HCT116 (cell line): Measurements from ENCODE around the gene DKK3. TPM values are rescaled to one million over a fixed set of nuclear protein-coding genes. Genes with fewer than 3 reads are reported as not detected.

ENCODE experiments used
- ATAC-seq: fragments of 200-7000 bp; cut with Tn5 transposase; 2 replicates; pipeline ENCODE4 v1.9.1; 2020; ENCODE audit warnings: mild to moderate bottlenecking, moderate library complexity
- BruUV-seq: library from RNA; stranded (reverse); fragments of 400-500 nt; replicated peaks from 2 replicates; lab custom pipeline; 2021; lab: Mats Ljungman, UMichigan
- CTCF ChIA-PET: fragments of 300-600 bp; sonication (Branson Sonifier 250); formaldehyde crosslinking; loops from one replicate; lab custom pipeline; 2021; ENCODE audit warnings: antibody characterized with exemption; lab: Charles Lee
- POLR2A ChIA-PET: fragments of 300-600, 350-600 bp; sonication (Branson Sonifier 250); formaldehyde crosslinking; loops from one replicate; lab custom pipeline; 2021; ENCODE audit warnings: antibody characterized with exemption; lab: Charles Lee
- RAD21 ChIA-PET, 2 experiments: fragments of 300-600 bp; sonication (Branson Sonifier 250); formaldehyde crosslinking; loops; one replicate each; lab custom pipeline; 2023; ENCODE audit warnings: low total read pairs in 2 of 2; ENCODE audit not compliant: uncharacterized antibody in 2 of 2, unreplicated experiment in 2 of 2, low non-redundant PET in 1 of 2; lab: Charles Lee
- DNase-seq: peaks from one replicate; pipeline ENCODE4 v3.0.0-alpha.2; 2010; ENCODE audit warnings: low read depth, low spot score
- H2AFZ ChIP-seq: fragments of 200-600 bp; shearing (Covaris generic), sonication (generic); 2 replicates; pipeline ENCODE4 v1.6.1; 2017; ENCODE audit warnings: low read depth, mixed run types, mixed read lengths, antibody characterized with exemption, low read length; ENCODE audit not compliant: poor library complexity, severe bottlenecking
- H3K27ac ChIP-seq: 2 replicates; pipeline ENCODE4 v1.5.1; 2012; ENCODE audit warnings: low read depth, low read length
- H3K27me3 ChIP-seq: fragments of 200-600 bp; sonication (generic); 2 replicates; pipeline ENCODE4 v1.6.1; 2016; ENCODE audit warnings: mixed run types, low read length, mixed read lengths; ENCODE audit not compliant: insufficient read depth
- H3K36me3 ChIP-seq, 2 experiments: fragments of 200-500 bp in 1 of 2; fragments of 200-600 bp in 1 of 2; sonication (Bioruptor generic) in 1 of 2; sonication (generic) in 1 of 2; 2 replicates each; pipeline versions ENCODE4 v1.5.1 to v1.6.1; 2014 to 2016; ENCODE audit warnings: low read length in 2 of 2, inconsistent platforms in 1 of 2, mixed read lengths in 1 of 2, mixed run types in 1 of 2; ENCODE audit not compliant: insufficient read depth in 2 of 2, control insufficient read depth in 1 of 2
- H3K4me1 ChIP-seq, 2 experiments: fragments of 200-600 bp in 1 of 2; sonication (generic) in 1 of 2; 2 replicates each; pipeline versions ENCODE4 v1.5.1 to v1.6.1; 2012 to 2017; ENCODE audit warnings: low read length in 2 of 2, inconsistent platforms in 1 of 2, mild to moderate bottlenecking in 1 of 2, mixed read lengths in 1 of 2, mixed run types in 1 of 2, moderate library complexity in 1 of 2; ENCODE audit not compliant: insufficient read depth in 2 of 2, control insufficient read depth in 1 of 2
- H3K4me2 ChIP-seq: fragments of 200-600 bp; sonication (generic); 2 replicates; pipeline ENCODE4 v1.6.1; 2017; ENCODE audit warnings: mixed run types, low read length, mixed read lengths
- H3K4me3 ChIP-seq, 2 experiments: fragments of 200-600 bp in 1 of 2; sonication (generic) in 1 of 2; replicated peaks in 1 of 2; 2 replicates each; pipeline ENCODE4 v1.5.1; 2011 to 2016; ENCODE audit warnings: low read length in 2 of 2, control low read depth in 1 of 2, low read depth in 1 of 2, mild to moderate bottlenecking in 1 of 2, mixed read lengths in 1 of 2, mixed run types in 1 of 2
- H3K79me2 ChIP-seq: fragments of 200-600 bp; sonication (generic); 2 replicates; pipeline ENCODE4 v1.6.1; 2017; ENCODE audit warnings: mild to moderate bottlenecking, mixed run types, low read length, moderate library complexity, mixed read lengths; ENCODE audit not compliant: insufficient read depth
- H3K9ac ChIP-seq: fragments of 200-600 bp; sonication (generic); 2 replicates; pipeline ENCODE4 v1.6.1; 2016; ENCODE audit warnings: low read length, mixed read lengths
- H3K9me2 ChIP-seq: fragments of 200-600 bp; sonication (generic), shearing (Covaris generic); 2 replicates; pipeline ENCODE4 v1.6.1; 2017; ENCODE audit warnings: mixed run types, mild to moderate bottlenecking, moderate library complexity; ENCODE audit not compliant: insufficient read depth
- H3K9me3 ChIP-seq, 2 experiments: fragments of 200-500 bp in 1 of 2; fragments of 200-600 bp in 1 of 2; sonication (Bioruptor generic) in 1 of 2; sonication (generic) in 1 of 2; 2 replicates each; pipeline ENCODE4 v1.6.1; 2014 to 2017; ENCODE audit warnings: low read length in 2 of 2, mixed read lengths in 2 of 2, inconsistent platforms in 1 of 2, low read depth in 1 of 2, mild to moderate bottlenecking in 1 of 2, mixed run types in 1 of 2, moderate library complexity in 1 of 2; ENCODE audit not compliant: control insufficient read depth in 1 of 2, insufficient read depth in 1 of 2
- H4K20me1 ChIP-seq: fragments of 200-600 bp; sonication (generic), shearing (Covaris generic); 2 replicates; pipeline ENCODE4 v1.6.1; 2017; ENCODE audit warnings: mixed run types, mild to moderate bottlenecking, moderate library complexity; ENCODE audit not compliant: insufficient read depth
- CBX3 ChIP-seq: IDR thresholded peaks from 2 replicates; pipeline ENCODE4 v1.6.1; 2012; ENCODE audit warnings: low read depth
- CTCF ChIP-seq, 3 experiments: fragments of 200-600 bp in 1 of 3; sonication (generic) in 1 of 3; IDR thresholded peaks in 2 of 3; conservative IDR thresholded peaks in 1 of 3; 2 replicates each; pipeline ENCODE4 v1.5.1; 2012 to 2017; ENCODE audit warnings: low read depth in 2 of 3, low read length in 2 of 3, antibody characterized with exemption in 1 of 3, borderline replicate concordance in 1 of 3, control low read depth in 1 of 3, mild to moderate bottlenecking in 1 of 3, mixed read lengths in 1 of 3, mixed run types in 1 of 3, moderate library complexity in 1 of 3; ENCODE audit not compliant: insufficient read depth in 1 of 3
- EZH2 ChIP-seq: fragments of 200-600 bp; sonication (generic); IDR thresholded peaks from 2 replicates; pipeline ENCODE4 v1.6.1; 2017; ENCODE audit warnings: antibody characterized with exemption, mixed run types
- REST ChIP-seq: IDR thresholded peaks from 2 replicates; pipeline ENCODE4 v1.6.1; 2012; ENCODE audit warnings: low read depth
- SP1 ChIP-seq: IDR thresholded peaks from 2 replicates; pipeline ENCODE4 v1.6.1; 2012; ENCODE audit warnings: low read depth
- SRF ChIP-seq: IDR thresholded peaks from 2 replicates; pipeline ENCODE4 v1.6.1; 2012; ENCODE audit warnings: low read depth
- YY1 ChIP-seq: IDR thresholded peaks from 2 replicates; pipeline ENCODE4 v1.6.1; 2011; ENCODE audit warnings: low read length, low read depth, moderate library complexity, mild to moderate bottlenecking; ENCODE audit not compliant: insufficient replicate concordance; ENCODE audit errors: extremely low read depth
- intact Hi-C: fragments of 100-400 bp; cut with micrococcal nuclease; formaldehyde crosslinking; loops from 2 replicates; pipeline ENCODE4 v1.10.0; 2022
- total RNA-seq: library from RNA; stranded (reverse); gene quantifications from one replicate; pipeline ENCODE4 v1.2.1, GENCODE V29; 2021; ENCODE audit not compliant: unreplicated experiment

Gene DKK3
- total RNA-seq, 1 experiment from 2014 or later, result 0.49 TPM

GRCh38 chr11:11997049-11997322 is 11.4 kb downstream of the DKK3 start:
- ChIA-PET RAD21 (no interaction called here), CTCF (no interaction called here), POLR2A (no interaction called here)
- Histone ChIP-seq H3K9me2 (no peaks in the 10 kb centered on the region), H3K36me3 (no peaks in the 10 kb centered on the region), H4K20me1 (no peaks in the 10 kb centered on the region), H2AFZ (no peak overlapping the region), H3K4me2 (no peak overlapping the region), H3K79me2 (no peaks in the 10 kb centered on the region), H3K4me3 (no peak overlapping the region), H3K27me3 (no peaks in the 10 kb centered on the region), H3K9ac (no peak overlapping the region), H3K9me3 (no peaks in the 10 kb centered on the region), H3K27ac (no peak overlapping the region), H3K4me1 (peaks cover 15 to 45% of the 10 kb centered on the region in 2 experiments)
- DNase-seq, result no peak
- no peak for TF ChIP-seq SRF
- no peak for TF ChIP-seq REST
- TF ChIP-seq EZH2, result no peak
- no peak for TF ChIP-seq YY1
- TF ChIP-seq CBX3, result no peak
- no TSS peak for BruUV-seq
- ATAC-seq, result no peak
- intact Hi-C loops, result no loop called here

- H3K9me2 ChIP-seq, result no peaks in the 10 kb centered on the region
- RAD21 ChIA-PET, result no interaction called here
- no peak overlapping the region for H3K9ac ChIP-seq
- no peaks in the 10 kb centered on the region for H3K36me3 ChIP-seq
- CTCF ChIA-PET, result no interaction called here
- no peaks in the 10 kb centered on the region for H3K27me3 ChIP-seq
- intact Hi-C loops, result no loop called here
- ATAC-seq (no peak), DNase-seq (no peak)
- POLR2A ChIA-PET, result no interaction called here
- no peak overlapping the region for H2AFZ ChIP-seq
- peaks cover 15 to 47% of the 10 kb centered on the region in 2 experiments for H3K4me1 ChIP-seq
- no peaks in the 10 kb centered on the region for H3K9me3 ChIP-seq
- H4K20me1 ChIP-seq, result no peaks in the 10 kb centered on the region
- H3K79me2 ChIP-seq, result no peaks in the 10 kb centered on the region
- H3K4me2 ChIP-seq, result no peak overlapping the region
- H3K4me3 ChIP-seq, result no peak overlapping the region
- H3K27ac ChIP-seq, result no peak overlapping the region
- no TSS peak for BruUV-seq
- TF ChIP-seq SP1 (no peak), REST (no peak), CBX3 (no peak), CTCF (IDR thresholded peaks at IDR 0.05 in 2 of 3, conservative IDR thresholded peaks at IDR 0.05 in 1 of 3; ENCODE audit: borderline replicate concordance in 1 of 3, insufficient read depth in 1 of 3, low read depth in 2 of 3, low read length in 2 of 3) (no peak)
Observed at GRCh38 chr11:11996321-11997048, 11.9 kb downstream of the DKK3 start.
